GM18526 (cell line): ENCODE measurements around the gene EEF1A2.

ENCODE experiments used
- POLR2A ChIP-seq: IDR thresholded peaks from 3 replicates; pipeline ENCODE4 v1.6.1; 2011; ENCODE audit not compliant: insufficient read length; ENCODE audit errors: extremely low read depth

The EEF1A2 gene

DNA sequence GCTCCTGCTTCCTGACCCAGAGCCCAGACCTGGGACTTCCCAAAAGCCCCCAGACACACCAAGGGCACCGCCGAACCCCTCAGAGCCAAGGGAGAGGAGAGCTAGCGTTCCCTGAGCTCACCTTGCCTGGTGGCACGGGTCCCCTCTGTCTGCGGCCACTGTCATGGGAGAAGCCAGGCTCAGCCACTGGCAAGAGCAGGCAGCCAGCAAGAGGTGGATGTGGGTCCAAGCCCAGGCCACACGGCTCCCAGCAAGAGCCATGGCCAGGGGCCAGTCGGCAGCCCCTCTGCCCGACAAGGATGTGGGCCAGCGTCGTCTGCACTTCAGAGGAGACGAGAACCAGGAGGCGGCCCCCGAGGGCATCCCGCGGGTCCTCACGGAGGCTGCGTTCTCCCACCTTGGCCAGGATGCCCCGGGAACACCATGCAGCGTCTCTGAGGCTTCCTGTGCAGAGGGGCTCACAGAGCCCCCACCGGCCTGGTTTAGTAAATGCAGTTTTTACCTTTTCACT, 19.5 kb upstream of the EEF1A2 start:
- no peak for TF ChIP-seq POLR2A

GRCh38 chr20:63517376-63518309, 18.8 kb upstream of the EEF1A2 start:
- TF ChIP-seq POLR2A: no peak

GRCh38 chr20:63513207-63513606, 14.3 kb upstream of the EEF1A2 start:
- TF ChIP-seq POLR2A: no peak

DNA sequence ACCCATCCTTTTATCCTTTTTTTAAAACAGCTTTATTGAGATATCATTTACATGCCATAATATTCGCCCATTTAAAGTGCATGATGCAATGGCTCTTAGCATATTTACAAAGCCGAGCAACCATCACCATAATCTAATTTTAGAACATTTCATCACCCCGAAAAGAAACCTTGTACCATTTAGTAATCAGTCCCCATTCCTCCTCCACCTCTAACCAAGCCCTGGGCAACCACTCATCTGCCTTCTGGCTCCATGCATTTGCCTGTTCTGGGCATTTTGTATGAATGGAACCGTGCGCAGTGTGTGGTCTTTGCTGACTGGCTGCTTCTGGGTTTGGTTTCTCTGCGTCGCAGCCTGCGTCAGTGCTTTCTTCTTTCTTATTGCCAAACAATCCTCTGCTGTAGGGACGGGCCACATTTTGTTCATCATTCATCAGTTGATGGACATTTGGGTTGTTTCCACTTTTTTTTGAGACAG, 10.2 kb upstream of the EEF1A2 start:
- no peak for TF ChIP-seq POLR2A

- TF ChIP-seq POLR2A: no peak
Observed at GRCh38 chr20:63508072-63508768, 9.3 kb upstream of the EEF1A2 start.

DNA sequence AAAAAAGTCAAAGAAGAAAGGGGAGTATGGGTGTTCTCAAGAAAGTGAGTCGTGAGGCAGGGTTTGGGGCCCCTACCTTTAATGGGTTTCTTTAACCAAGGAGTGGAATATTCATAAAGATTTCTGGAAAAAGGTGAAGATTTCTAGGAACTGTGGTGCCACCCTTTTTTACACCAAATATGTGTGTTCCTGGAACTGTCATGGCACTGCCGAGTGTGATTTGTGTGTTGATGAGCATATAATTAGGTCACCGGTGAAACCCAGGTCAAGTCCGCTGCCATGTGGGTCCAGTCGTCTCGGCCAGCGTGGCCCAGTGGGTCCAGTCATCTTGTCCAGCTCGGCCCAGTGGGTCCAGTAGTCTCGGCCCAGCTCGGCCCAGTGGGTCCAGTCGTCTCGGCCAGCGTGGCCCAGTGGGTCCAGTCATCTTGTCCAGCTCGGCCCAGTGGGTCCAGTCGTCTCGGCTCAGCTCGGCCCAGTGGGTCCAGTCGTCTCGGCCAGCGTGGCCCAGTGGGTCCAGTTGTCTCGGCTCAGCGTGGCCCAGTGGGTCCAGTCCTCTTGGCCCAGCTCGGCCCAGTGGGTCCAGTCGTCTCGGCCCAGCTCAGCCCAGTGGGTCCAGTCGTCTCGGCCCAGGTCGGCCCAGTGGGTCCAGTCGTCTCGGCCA, 8.3 kb upstream of the EEF1A2 start:
- no peak for TF ChIP-seq POLR2A

DNA sequence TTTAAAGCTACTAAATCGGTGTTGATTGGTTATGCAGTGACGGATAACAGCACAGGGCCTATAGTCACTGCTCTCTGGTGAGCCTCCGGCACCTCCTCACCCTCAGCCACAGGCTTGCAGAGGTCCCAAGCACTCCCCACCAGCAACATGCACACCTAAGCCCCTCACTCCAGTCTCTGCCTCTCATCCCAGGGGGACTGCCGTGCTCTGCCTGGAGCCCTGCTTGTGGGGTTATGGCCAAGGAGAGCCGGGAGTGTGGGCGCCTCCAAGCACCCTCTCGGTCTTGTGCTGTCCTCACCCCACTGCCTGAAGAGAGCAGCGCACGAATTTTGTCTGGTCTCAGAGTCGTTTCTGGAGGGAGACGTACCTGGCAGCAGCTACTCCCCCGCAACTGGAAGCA, 6.8 kb upstream of the EEF1A2 start:
- TF ChIP-seq POLR2A: no peak

DNA sequence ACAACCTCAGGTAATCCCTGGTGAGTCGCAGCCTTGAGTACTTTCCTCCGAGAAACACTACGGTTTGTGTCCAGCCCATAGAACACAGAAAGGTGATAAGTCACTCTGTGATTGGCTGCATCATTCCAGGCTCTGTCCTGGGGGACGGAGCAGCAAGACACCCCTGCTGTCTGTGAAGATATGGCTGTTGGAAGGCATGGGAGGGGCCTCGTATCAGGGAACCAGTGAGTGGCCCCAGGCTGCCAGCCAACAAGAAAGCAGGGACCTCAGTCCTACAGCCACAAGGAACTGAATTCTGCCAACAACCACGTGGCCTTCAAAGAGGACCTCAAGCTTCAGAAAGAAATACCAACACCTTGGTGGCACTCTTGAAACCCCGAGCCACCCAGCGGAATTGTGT, 6.4 kb upstream of the EEF1A2 start:
- no peak for TF ChIP-seq POLR2A

DNA sequence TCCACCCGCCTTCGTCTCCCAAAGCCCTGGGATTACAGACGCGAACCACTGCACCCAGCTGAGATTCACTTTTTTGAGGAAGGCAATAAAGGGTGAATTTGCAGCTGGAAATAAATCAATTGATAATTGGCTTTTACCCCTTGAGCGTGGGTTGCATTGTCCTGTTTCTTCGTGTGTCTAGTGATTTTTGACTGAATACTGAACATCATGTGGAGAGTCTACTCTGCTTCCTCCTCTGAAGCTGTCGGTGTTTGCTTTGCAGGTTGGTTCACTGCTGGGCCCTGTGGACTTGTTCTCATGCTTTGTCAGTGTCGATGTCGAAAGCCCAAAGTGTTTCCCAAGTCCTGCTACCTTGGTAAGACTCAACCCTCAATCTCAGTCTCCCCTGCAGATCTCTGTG, 5.8 kb upstream of the EEF1A2 start:
- TF ChIP-seq POLR2A: no peak

- no peak for TF ChIP-seq POLR2A
Observed at GRCh38 chr20:63503524-63503923, 4.6 kb upstream of the EEF1A2 start.

- no peak for TF ChIP-seq POLR2A
Observed at GRCh38 chr20:63502671-63503172, 3.8 kb upstream of the EEF1A2 start.

- no peak for TF ChIP-seq POLR2A
Observed at GRCh38 chr20:63501818-63502670, 3.2 kb upstream of the EEF1A2 start.

- no peak for TF ChIP-seq POLR2A
Observed at GRCh38 chr20:63500902-63501817, 2.3 kb upstream of the EEF1A2 start.

DNA sequence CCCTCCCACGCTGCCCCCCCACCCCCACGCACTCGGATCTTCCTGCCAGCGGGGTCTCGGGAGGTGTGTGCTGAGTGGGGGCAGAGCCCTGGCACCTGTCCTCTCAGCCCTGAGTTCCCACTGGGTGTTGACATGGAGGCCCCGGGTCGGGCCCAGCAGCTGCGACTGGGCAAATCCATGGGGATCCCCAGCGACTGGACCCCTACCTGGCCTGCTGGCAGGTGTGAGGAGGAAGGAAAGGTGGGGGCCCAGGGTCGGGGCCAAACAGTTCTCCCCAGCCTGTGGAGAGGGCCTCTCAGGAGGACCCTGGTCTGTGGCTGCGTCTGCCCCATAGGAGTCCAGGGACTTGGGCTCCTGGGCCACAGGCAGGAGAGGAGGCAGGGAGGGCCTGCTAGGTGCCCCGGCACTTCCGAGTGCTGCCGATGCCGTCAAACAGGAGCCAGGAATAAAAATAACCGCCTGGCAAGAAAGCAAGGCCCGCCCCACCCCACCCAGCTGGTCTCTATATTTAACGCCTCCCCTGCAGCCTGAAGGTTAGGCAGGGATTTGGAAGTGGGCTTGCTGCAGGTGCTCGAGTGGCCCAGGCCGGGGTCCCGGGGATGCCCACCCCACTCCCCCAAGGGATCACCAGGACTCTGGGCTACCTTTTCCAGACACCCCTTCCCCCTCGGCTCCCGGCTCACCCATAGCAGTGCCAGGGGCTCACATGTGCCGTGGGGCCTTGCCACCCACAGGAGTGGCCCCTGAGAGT, 1.4 kb upstream of the EEF1A2 start:
- TF ChIP-seq POLR2A: no peak
